SKM-1 treated with dmso at 0.1 percent for 144 hours (cell line): ENCODE measurements around the gene TMEM184A.

Experiments used
- DNase-seq: peaks from one replicate; lab custom pipeline; 2025; ENCODE audit not compliant: unreplicated experiment; lab: John Stamatoyannopoulos, UW

TMEM184A gene

DNA sequence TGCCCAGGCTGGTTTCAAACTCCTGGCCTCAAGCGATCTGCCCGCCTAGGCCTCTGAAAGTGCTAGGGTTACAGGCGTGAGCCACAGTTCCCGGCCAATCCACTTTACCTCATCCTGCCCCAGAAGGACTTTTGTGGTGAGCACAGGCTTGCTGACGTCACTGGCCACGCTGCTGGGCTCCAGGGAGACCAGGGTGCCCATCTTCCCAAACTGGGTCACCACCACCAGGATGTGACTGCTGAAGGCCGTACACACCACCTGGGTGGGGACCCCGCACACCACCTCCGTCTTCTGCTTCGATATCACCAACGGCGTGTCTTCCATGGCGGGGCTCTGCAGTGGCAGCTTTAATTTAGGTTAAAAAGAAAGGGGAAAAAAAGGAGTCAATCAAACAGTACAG, 13.0 kb upstream of the TMEM184A start:
- no peak for DNase-seq

DNA sequence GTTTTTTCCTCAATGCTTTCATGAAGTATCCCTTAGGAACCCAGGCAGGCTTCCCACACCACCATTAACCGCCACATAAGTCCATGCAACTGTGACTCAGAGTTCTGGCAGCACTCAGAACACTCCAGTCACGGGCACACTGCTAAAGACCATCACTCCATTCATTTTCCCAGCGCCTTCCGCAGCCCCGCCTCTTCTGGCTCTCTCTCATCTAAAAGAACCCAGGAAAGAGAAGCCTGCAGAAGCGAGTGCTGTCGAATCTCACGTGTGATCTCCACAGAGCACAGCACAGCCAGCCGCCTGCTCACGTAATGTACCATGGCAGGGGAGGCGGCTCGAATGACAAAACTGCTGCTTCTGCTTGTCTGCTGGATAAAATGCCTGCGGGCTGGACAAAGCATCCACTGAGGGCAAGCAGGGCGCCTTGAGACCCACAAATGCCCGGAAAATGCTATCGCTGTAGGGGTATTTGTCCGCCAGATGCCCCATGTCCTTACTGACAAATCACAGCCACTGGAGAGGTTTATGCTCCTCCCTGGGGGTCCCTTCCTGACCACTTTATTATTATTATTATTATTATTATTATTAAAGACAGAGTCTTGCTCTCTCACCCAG, 12.0 kb upstream of the TMEM184A start:
- no peak for DNase-seq

DNA sequence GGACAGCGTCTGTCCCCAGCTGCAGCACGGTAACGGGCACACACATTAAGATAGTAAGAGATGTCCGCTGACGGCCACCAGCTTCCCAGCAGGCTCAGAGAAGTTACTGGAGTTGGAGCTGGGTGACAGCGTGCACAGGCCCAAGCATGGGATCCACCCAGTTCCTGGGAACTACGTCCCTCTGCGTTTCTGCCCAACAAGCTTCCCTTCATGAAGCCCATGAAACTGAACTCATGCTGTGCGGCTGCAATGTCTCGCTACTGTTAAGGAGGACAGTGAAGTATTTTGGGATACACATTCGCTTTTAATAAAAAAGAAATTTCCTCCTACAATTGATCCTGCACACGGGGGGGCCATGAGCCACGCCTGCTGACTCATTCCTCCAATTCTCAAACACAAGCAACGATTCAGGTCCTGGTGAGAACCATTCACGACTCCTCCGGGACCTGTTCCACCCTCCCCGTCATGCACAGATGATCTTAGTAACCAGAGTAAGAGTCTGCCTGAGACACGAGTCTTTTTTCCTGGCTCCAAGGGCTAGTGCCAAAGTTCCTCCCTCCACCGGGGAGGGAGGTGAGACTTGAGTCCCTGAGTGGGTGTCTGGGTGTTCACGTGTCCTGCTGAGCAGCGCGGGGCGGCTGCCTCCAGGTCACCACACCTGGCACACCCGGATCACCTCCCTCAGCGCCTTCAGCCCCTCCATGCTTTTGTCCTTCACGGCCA, 11.2 kb upstream of the TMEM184A start:
- no peak for DNase-seq

DNA sequence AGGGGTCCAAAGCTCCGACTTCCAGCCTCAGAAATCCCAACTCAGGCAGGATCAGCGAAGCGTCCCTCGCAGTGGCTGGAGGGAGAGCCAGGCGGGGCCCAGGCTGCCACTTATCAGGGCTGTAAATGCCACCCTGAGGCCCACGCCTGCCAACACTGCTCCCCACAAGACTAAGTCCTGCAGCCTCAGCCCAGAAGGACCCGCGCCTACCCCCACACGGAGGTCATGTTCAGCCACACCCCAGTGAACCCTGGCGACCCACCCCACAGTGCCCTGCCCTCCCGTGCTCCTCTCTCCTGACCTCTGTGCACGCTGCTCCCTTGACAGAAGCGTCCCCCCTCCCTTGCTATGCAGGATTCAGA, 10.7 kb upstream of the TMEM184A start:
- DNase-seq, result no peak

DNA sequence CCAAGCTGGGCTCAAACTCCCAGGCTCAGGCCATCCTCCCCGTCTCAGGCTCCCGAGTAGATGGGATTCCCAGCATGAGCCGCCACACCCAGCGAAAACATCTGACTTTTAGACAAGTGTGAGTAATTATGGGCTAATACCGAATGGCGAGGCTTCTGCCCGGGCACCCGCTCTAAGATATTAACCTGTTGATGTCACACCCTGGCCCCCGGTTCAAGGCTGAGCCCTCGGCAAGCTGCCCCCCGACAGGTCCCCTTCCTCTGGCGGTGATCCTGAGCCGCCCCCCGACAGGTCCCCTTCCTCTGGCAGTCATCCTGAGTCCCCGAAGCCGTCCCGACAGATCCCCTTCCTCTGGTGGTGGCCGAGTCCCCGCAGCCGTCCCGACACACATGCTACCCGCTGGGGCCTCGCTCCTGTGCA, 8.6 kb upstream of the TMEM184A start:
- no peak for DNase-seq

DNA sequence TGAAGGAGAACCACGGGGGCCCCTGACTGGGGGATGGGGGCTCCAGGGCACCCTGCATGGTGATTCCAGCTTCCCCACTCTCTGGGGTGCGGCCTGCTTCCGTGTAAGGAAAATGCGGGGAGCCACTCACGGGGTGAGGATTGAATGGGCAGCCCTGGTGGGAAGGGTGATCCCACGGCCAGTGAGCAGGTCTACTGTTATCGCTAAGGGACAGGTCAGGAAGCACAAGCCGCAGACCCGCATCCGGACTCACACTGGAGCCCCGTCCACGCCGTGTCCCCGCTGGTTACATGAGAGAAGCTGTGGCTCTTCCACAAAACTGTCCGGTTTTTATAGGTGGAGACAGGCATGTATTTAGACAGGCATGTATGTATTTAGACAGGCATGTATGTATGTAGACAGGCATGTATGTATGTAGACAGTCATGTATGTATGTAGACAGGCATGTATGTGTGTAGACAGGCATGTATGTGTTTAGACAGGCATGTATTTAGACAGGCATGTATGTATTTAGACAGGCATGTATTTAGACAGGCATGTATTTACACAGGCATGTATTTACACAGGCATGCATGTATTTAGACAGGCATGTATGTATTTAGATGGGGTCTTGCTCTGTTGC, 8.1 kb upstream of the TMEM184A start:
- DNase-seq, result no peak

DNA sequence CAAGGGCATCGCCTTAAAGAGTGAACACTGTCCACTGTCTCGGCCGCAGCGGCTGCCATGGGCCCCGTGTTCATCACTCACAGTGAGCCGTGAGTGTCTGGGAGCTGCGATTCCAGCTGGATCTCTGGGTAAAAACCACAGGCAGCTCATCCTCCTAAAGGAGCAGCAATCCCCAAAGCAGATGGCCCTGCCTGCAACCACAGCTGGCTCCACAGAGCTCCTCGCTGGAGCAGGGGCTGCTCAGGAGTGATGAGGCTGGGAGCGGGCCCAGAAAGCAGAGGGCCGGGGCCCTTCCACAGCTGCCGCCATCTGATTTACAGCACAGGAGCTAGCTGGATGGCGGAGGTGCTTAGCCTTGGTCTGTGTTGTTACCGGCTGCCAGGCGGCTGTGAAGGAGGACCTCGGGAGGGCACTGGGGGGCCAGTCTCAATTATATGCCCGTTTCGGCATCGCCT, 6.6 kb upstream of the TMEM184A start:
- DNase-seq, result no peak

DNA sequence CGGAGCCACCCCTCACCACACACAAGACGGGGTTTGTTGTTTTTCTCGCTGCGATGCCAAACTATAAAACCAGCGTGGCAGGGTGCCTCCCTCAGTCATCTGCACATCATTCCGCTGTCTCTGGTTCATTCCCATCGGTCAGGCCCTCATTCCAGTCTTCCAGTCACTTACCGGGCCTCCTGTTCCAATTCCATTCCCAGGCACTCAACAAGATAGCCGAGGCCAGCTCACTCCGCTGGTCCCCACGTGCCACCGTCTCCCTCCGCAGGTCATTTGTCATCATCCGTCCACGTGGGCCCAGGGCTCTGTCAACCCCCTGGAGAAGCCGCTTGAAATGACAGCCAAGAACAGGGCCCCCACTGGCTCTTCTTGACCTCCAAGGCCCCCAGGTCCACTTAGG, 6.1 kb upstream of the TMEM184A start:
- DNase-seq, result no peak

DNA sequence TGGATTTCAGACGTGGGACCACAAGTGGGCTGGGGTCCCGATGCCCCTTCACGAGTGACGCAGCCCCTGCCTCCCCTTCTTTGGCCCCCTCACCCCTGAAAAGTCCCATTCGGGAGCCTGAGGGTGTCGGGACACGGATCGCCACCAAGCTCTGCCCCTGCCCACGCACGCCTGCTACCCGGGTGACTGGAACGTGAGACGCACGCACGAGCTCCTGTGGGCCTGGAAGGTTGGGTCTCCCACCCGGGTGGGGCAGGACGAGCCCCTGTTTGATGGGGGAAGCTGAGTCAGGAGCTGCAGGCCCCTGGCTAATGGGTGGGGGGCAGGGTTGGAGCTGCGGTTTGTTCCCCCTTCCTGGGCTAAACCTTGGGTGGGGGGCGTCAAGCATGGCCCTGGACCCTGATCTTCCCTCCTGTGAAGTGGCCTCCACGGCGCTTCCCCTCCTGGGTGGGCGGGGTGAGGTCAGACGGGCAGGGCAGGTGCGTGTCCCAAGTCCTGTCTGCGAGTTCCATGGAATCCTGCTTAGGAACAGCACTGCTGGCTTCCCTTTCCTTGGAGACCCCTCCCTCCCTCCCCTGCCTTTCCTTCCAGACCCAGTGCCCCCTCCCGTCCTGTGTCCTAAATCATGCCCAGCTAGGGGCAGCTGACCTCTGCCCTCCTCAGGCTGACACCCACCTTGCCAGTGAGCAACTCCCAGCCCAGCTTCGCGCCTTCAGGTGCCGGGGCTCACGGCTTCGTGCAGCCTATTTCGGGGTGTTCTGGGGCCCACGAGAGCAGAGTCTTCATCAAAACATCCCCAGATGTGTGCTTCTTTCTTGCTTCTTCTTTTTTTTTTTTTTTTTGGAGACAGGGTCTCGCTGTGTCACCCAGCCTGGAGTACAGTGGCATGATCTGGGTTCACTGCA, 5.3 kb upstream of the TMEM184A start:
- DNase-seq, result no peak

DNA sequence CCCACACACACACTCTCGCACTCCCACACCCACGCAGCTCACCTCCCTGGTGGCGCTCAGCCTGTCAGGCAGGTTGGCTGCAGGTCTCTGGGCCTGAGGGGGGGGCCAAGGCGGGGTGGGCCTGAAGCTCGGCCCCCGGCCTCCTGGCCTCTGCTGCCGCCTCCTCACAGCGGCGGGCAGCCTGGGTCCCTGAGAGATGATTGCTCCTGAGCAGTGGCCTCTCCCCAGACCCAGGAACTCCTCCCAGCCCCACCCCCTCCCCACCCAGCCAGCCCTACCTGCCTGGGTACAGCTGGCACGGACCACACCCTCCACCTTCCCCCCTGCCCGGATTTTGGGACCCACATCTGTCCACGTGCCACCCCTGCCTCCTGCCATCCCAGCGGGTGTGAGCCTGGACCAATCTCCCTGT, 4.6 kb upstream of the TMEM184A start:
- no peak for DNase-seq

DNA sequence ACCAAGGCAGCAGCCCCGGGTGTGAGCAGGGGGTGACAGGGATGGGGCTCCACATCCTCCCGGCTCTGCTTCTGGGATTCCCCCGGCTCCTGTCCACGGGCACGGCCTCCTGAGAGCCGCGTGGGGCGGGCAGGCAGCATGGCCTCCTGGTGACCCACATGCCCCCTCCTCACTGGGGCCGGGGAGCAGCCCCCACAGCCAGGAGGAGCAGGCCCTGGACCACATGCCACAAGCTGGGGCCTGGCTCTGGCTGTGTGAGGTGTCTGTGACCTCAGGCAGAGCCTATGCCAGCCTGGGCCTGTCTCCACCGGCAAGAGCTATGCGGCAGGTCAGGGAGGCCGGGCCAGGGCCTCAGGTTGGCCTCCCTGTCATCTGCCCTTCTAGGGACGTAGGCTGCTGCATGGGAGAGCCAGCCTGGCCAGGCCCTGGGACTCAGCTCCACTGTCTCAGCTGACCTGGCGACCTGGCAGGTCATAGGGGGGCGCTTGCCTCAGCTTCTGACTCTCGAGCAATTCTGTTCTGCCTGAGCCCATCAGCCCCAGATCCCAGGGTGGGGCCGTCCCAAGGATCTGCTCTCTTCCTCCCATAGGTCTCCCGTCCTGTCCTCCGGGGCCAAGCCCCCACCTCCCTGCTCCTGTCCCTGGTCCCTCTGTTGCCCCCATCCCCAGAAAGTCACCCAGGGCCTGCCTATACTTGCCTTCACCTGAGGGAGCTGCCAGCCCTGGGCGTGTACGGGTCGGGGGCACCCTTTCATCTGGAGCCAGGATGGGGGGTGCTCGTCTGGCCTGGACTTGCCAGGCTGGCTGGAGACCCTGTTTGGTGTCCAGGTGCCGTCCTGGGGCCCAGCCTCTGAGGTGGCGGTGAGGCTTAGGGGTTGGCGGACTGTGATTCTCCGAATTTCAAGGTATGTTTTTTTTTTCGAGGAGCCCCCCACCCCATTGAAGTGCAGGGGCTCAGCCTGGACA, 3.9 kb upstream of the TMEM184A start:
- DNase-seq, result no peak

DNA sequence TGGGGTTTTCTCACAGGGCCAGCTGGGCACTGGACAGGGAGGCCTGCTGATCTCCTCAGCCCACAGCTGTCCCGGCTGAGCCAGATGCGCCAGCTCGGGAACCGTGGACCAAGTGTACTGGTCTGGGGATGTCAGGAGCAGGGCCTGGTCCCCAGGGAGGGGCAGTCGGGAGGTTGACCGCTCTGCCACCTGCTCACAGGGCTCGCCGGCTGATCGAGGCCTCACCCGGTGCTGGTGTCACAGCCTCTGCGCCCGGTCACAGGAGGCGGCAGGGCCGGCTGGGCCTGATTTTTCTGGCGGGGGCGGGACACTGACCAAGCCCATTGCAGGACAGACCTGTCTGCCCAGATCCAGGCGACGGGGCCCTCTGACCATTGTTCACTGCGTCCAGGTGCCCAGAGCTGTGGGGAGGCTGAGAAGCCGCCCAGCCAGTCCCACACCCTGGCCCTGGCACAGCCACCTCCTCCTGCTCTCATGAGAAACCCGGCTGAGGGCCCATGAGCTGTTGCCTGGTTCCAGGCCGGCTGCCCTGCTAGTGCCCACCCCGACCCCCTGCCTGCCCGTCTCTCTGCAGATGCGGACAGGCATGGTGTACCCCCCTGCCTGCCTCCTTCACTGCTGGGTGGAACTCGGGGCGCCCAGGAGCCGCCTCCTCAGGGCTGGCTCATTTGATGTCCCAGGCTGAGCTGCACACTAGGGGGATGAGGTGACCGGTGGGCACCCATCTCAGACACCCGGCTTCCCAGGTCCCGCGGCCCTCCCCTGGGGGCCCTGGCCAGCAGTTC, 3.0 kb upstream of the TMEM184A start:
- DNase-seq, result no peak

DNA sequence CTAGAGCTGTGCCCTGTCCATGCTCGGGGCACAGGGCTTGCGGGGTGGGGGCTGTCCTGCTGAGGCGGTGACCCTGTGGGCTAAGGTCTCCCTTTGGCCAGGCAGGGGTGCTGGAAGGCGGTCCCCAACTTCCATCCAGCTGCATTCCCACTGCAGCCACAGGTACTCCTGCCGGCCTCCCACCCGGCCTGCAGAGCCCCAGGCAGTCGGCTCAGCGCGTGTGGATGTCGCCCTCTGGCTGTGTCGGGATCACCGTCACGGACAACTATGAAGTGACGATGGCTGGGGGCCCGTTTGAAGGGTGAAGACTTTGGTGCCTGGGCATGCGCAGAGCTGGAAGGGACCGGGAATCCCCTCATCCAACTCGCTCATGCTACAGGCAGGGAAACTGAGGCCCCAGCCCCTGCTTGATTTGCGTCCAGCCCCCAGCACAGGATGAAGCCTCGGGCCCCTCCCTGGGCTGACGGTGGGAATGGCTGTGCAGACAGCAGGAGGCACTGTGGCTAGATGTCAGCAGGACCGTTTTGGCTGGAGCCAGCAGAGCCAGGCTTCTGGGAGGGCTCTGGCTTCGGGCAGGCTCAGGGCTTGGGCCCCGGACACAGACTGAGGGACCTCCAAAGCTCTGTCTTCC, 2.3 kb upstream of the TMEM184A start:
- no peak for DNase-seq

DNA sequence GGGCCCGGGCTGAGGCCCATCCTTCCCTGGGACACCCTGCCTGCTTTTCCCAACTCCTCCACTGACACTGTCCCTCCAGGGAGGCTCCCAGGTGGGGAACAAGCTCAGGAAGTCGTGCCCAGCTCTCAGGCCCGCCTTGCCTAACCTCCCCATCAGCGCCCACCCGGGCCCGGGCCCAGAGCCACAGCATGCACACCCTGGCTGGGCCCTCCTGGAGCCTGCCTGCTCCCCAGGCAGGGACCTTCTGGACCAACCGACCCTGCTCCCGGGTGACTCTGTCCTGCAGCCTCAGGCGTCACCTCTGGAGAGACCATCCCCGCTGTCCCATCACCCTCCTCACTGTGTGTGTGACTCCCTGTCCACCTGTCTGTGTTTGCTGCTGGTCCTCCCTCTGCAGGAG, 1.8 kb upstream of the TMEM184A start:
- DNase-seq, result no peak

DNA sequence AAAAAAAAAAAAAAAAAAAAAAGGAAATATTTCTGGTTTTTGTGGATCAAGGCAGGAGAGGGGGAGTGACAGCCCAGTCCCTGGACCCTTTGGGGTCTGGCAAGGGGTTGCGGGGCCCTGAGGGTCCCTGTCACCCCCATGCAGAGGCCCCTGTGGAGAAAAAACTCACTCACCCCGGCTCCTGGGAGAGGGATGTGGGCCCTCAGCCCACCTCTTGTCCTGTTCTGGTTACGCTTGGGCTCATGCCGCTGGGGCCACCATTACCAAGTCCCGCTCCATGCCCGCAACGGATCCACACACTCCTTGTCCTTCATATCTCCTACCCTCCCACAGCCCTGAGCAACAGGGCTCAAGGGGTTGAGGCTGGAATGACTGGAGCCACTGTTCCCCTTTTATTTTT, 1.0 kb upstream of the TMEM184A start:
- no peak for DNase-seq

DNA sequence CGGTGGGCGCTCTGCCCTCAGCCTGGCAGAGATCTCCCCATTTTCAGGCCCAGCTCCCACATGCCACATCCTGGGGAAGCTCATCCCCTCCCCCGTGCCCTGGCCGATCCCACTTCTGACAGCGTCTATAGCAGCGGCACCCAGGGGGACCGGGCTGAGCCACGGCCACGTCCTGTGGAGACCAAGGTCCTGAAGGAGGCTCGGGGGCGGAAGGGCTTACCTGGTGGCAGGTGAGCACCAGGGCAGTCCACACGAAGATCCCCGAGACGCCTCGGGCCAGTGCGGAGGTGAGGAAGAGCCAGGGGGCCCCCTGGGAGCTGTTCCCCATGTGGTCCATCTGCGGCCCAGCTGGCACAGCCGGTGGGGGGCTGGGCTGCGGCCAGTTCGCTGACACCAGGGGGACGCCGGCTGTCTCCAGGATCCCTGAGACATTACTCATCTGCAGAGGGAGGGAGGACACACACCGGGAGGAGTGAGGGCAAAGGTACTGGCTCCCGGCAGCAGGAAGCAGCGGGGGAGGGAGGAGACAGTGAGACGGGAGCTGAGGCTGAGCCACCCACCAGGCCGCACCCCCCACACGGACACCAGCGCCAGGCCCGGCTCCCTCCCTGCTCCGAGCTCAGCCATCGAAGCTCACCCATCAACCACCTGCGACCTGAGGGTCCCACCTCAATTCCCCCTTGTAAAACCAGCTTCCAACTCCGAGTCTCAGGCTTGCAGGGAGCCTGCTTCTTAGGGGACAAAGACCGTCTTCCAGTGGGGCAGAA, 776 bp downstream of the TMEM184A start:
- no peak for DNase-seq

DNA sequence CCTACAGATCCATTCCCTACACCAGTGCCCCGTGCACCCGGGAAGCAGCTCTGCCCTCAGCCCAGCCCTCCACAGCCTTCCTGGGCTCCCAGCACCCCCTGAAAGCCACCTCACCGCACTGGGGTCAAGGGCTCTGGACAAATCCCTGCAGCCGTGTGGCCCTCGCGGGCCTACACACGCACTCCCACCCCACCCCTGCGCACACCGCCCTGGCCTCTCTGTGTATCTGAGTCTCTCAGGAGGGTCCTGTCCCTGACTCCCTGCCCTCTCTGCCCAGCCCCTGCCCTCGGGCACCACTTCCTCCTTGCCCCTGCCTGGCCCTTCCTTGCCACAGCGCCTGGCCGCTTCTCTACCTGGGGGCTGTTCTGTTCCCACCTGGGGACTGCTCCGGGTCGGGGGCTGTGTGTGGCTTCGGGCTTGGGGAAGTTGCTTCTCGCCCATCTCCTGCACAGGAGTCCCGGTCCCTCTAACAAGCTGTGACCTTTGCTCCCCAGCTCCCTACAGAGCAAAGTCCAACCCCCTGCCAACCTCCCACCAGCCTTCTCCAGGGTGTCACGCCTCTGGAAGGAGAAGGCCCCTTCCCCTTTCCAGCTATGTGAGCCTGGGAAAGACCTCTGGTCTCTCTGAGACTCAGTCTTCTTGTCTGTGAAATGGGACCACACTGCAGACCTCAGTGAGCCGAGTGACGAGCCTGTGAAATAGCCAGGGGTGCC, 1.5 kb downstream of the TMEM184A start:
- no peak for DNase-seq
